Activated B cell treated with CpG ODN at 0.5 μM for 24 hours (primary cell): ENCODE results near the gene RHD. TPM values are rescaled to one million over a fixed set of nuclear protein-coding genes. Genes with fewer than 3 reads are reported as not detected.
"Not testable (repeated sequence)": the region's sequence is repeated elsewhere in the genome, so short reads cannot be mapped to it uniquely, and the experiment has no call there.

ENCODE experiments used
- ATAC-seq: fragments of 200-7000 bp; cut with Tn5 transposase; one replicate; pipeline ENCODE4 v1.10.0; 2021; ENCODE audit warnings: low read depth, mild to moderate bottlenecking, moderate library complexity
- CTCF ChIA-PET: fragments of 350-600 bp; sonication (Branson Sonifier 250); formaldehyde crosslinking; loops from one replicate; lab custom pipeline; 2021; ENCODE audit warnings: antibody characterized with exemption; lab: Charles Lee
- POLR2A ChIA-PET: fragments of 350-600 bp; sonication (Branson Sonifier 250); formaldehyde crosslinking; loops from one replicate; lab custom pipeline; 2021; ENCODE audit warnings: antibody characterized with exemption; lab: Charles Lee
- DNase-seq: peaks from one replicate; pipeline ENCODE4 v3.0.0; 2022
- H3K27ac Mint-ChIP-seq: one replicate; pipeline ENCODE4 v1.8.0; 2020; ENCODE audit warnings: mixed read lengths
- H3K27me3 Mint-ChIP-seq: one replicate; pipeline ENCODE4 v1.8.0; 2021; ENCODE audit warnings: mixed read lengths
- H3K36me3 Mint-ChIP-seq: one replicate; pipeline ENCODE4 v1.8.0; 2021; ENCODE audit warnings: low read depth, mixed read lengths
- H3K4me1 Mint-ChIP-seq: one replicate; pipeline ENCODE4 v1.8.0; 2021; ENCODE audit warnings: mixed read lengths
- H3K4me3 Mint-ChIP-seq: one replicate; pipeline ENCODE4 v1.8.0; 2020; ENCODE audit warnings: mild to moderate bottlenecking, mixed read lengths
- H3K9me3 Mint-ChIP-seq: one replicate; pipeline ENCODE4 v1.8.0; 2020; ENCODE audit warnings: mixed read lengths
- intact Hi-C: fragments of 100-400 bp; cut with micrococcal nuclease; formaldehyde crosslinking; loops from one replicate; pipeline ENCODE4 v1.15.1; 2024
- total RNA-seq: library from RNA; stranded (reverse); gene quantifications from 2 replicates; pipeline ENCODE4 v1.2.3, GENCODE V29; 2022
- TF ChIP-seq, protein P1 (sequence below): fragments of 200-600 bp; IDR thresholded peaks from one replicate; pipeline ENCODE4 v1.8.0; 2022; ENCODE audit warnings: antibody characterized with exemption, mild to moderate bottlenecking

The RHD gene
- total RNA-seq, result not detected in 2 replicates

DNA sequence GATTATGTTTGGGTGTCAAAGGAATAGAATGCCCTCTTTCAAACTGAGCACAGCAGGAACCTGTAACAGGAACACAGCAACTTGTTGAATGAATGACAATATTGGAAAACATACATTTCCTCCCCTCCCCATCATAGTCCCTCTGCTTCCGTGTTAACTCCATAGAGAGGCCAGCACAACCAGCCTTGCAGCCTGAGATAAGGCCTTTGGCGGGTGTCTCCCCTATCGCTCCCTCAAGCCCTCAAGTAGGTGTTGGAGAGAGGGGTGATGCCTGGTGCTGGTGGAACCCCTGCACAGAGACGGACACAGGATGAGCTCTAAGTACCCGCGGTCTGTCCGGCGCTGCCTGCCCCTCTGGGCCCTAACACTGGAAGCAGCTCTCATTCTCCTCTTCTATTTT, at the start of gene RHD:
RHD (plus strand) TSS at position 272 of the 400 bp plus-strand sequence; CDS start at position 311, 39 bp downstream.
- POLR2A ChIA-PET, CTCF ChIA-PET, H3K27ac Mint-ChIP-seq, H3K36me3 Mint-ChIP-seq, H3K4me1 Mint-ChIP-seq, ATAC-seq, intact Hi-C loops, H3K27me3 Mint-ChIP-seq, H3K4me3 Mint-ChIP-seq, DNase-seq, H3K9me3 Mint-ChIP-seq: not testable (repeated sequence)

DNA sequence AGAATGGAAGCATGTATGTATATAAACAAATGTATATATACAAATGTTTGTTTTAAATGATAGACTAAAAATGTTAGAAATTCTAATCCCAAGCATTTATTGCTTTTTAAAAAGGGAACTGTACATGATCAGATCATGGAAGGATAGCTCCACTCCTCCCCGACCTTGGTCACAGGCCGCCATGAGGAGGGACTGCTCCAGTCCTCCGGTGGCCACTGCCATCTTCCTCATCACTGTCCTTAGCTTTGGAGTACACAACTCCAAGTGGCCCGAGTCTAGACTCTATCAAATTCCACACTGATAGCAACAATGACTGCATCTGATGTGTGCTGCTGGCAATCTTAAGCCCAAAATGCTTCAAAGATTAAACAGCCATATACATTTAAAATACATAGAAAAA, 49.7 kb upstream of the RHD start:
- H3K4me1 Mint-ChIP-seq, result no peaks in the 10 kb centered on the region
- no peak for ATAC-seq
- DNase-seq, result no peak
- H3K4me3 Mint-ChIP-seq, result no peak overlapping the region
- peaks cover 75% of the 10 kb centered on the region for H3K36me3 Mint-ChIP-seq
- TF ChIP-seq, protein P1, sequence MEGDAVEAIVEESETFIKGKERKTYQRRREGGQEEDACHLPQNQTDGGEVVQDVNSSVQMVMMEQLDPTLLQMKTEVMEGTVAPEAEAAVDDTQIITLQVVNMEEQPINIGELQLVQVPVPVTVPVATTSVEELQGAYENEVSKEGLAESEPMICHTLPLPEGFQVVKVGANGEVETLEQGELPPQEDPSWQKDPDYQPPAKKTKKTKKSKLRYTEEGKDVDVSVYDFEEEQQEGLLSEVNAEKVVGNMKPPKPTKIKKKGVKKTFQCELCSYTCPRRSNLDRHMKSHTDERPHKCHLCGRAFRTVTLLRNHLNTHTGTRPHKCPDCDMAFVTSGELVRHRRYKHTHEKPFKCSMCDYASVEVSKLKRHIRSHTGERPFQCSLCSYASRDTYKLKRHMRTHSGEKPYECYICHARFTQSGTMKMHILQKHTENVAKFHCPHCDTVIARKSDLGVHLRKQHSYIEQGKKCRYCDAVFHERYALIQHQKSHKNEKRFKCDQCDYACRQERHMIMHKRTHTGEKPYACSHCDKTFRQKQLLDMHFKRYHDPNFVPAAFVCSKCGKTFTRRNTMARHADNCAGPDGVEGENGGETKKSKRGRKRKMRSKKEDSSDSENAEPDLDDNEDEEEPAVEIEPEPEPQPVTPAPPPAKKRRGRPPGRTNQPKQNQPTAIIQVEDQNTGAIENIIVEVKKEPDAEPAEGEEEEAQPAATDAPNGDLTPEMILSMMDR, result no peak
- no peak overlapping the region for H3K27ac Mint-ChIP-seq
- intact Hi-C loops, result no loop called here
- POLR2A ChIA-PET, result interaction anchor here (0.8 kb wide), 1 partner anchor 10 kb away, joined by 3 read pairs; the partner anchor contains the start of gene SYF2
- H3K9me3 Mint-ChIP-seq, result no peaks in the 10 kb centered on the region
- no peaks in the 10 kb centered on the region for H3K27me3 Mint-ChIP-seq
- CTCF ChIA-PET, result interaction anchor here (1.0 kb wide), 1 partner anchor 17 kb away, joined by 3 read pairs; no protein-coding TSS in a partner anchor

DNA sequence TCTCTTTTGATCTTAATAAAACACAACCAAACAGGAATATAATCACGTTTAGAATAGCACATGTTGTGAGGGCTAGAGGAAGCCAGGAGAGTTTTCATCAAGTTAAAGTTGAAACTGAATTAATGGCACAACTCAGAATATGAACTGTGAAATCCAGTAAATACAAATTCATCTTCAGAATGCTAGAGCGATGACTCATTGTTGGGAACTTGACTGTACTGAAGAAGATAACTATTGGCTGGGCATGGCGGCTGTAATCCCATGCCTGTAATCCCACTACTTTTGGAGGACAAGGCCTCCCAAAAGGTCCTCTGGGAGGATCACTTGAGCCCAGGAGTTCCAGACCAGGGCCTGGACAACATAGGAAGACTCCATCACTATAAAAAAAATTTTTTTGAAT, 48.8 kb upstream of the RHD start:
- DNase-seq, result no peak
- ATAC-seq, result no peak
- H3K27ac Mint-ChIP-seq, result no peak overlapping the region
- H3K9me3 Mint-ChIP-seq, result no peaks in the 10 kb centered on the region
- ChIA-PET POLR2A (interaction anchor here (0.8 kb wide), 1 partner anchor 9 kb away, joined by 3 read pairs; the partner anchor contains the start of gene SYF2), CTCF (interaction anchor here (1.0 kb wide), 1 partner anchor 16 kb away, joined by 3 read pairs; no protein-coding TSS in a partner anchor)
- H3K4me3 Mint-ChIP-seq, result no peak overlapping the region
- peaks cover 82% of the 10 kb centered on the region for H3K36me3 Mint-ChIP-seq
- intact Hi-C loops, result no loop called here
- no peaks in the 10 kb centered on the region for H3K27me3 Mint-ChIP-seq
- TF ChIP-seq, protein P1, result no peak
- H3K4me1 Mint-ChIP-seq, result no peaks in the 10 kb centered on the region

DNA sequence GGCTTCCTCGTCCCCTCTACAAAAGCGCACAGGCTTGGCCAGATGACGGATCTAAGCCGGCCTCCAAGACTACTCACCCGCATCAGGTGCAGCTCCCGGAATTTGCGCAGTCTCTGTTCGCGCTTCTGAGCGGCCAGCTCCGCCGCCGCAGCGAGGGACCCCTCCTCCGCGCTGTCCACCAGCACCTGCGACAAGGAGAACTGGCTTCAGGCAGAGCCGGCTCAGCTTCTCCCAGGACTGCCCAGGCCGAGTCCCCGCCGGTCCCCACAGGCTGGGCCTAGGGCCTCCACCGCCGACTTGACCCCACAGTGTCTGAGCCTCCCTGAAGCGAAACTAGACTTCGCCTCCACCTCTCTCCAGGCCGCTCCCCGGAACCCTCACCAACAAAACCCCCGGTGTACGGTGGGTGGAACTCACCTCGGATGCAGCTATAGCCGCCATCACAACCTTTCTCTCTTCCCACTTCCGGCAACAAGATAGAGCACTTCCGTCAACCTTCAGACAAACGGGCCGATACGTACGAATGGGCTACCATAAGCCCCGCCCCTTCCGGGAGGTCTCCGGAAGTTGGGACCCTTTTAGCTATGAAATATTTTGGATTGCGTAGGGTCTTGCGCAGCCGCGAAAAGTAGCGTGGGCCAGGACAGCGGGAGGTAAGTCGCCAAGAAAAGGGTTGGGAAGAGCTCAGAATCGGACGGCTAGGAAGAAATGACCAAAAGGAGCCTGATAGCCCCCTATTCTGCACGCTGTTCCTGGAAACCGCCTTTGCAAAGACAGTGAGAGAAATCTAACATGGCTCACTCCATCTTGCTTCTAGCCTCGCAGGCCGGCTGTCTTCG, 40.1 kb upstream of the RHD start, which contains the start of gene SYF2:
SYF2 (minus strand) TSS at position 476 of the 839 bp plus-strand sequence; CDS start at position 441, 35 bp downstream.
- peak; percentile 81 for DNase-seq
- CTCF ChIA-PET, result interaction anchor here (0.7 to 1.2 kb wide), 3 partner anchors 10 to 384 kb away, joined by 3 to 6 read pairs (median 3); partner anchors contain the start of gene RSRP1
- H3K36me3 Mint-ChIP-seq, result peaks cover 46% of the 10 kb centered on the region
- TF ChIP-seq, protein P1, result no peak
- POLR2A ChIA-PET, result interaction anchor here (0.6 to 3.1 kb wide), 31 partner anchors 9 to 1888 kb away, joined by 3 to 86 read pairs (median 4); partner anchors contain the start of genes CLIC4, ELOA, HNRNPR and MTFR1L
- no peaks in the 10 kb centered on the region for H3K9me3 Mint-ChIP-seq
- H3K4me1 Mint-ChIP-seq, result peaks cover 36% of the 10 kb centered on the region
- ATAC-seq, result peak; percentile 87
- H3K27me3 Mint-ChIP-seq, result no peaks in the 10 kb centered on the region
- no peak within 1 kb of the TSS for H3K4me3 Mint-ChIP-seq
- H3K27ac Mint-ChIP-seq, result no peak within 1 kb of the TSS
- intact Hi-C loops, result loop anchor here (1.0 to 10.0 kb wide), 5 partner anchors 8 to 587 kb away; partner anchors contain the start of genes RSRP1 and SRRM1

DNA sequence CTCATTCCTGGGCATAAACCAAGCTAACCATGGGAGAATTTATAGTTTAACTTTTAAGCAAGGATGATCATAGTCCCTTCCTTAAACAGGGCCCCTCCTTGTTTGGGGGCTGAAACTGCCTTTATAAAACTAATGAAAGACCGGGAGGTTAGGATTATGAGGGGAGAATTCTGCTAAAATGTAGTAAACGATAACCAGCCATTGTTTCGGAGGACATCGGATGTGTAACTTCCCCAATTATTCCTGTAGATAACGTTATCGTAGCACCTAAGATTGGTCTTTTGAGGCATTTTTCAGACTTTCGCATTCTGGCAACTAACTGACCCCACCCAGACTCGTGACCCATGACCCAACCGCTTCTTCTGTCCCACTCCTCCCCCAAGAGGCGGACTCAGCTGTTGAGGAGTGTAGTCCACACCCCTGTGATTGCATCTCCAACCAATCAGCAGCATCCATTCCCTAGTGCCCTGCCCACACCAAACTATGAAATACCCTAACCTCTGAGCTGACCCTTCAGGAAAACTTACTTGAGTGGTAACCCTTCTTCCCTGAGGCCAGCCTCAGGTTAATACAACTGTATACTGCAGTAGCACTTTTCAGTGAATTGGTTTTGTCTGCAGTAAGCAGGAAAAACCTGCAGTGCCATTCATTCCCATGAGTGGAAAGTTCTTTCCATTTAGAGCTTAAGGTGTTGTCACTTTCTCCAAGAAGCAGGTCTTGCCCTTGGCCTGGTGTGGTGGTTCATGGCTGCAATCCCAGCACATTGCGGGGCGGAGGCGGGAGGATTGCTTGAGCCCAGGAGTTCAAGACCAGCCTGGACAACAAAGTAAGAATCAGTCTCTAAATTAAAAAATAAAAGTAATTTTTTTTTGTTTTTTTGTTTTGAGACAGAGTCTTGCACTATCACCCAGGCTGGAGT, 39.2 kb upstream of the RHD start:
- DNase-seq (no peak), ATAC-seq (peak; percentile 58)
- TF ChIP-seq, protein P1, result no peak
- Mint-ChIP-seq H3K36me3 (peaks cover 37% of the 10 kb centered on the region), H3K27me3 (no peaks in the 10 kb centered on the region), H3K4me1 (peaks cover 44% of the 10 kb centered on the region), H3K4me3 (no peak overlapping the region), H3K27ac (no peak overlapping the region), H3K9me3 (no peaks in the 10 kb centered on the region)
- CTCF ChIA-PET, result interaction anchor here (0.8 to 1.2 kb wide), 2 partner anchors 10 to 14 kb away, joined by 3 to 6 read pairs; partner anchors contain the start of gene RSRP1
- POLR2A ChIA-PET, result interaction anchor here (0.7 to 3.1 kb wide), 22 partner anchors 8 to 1889 kb away, joined by 3 to 86 read pairs (median 4); partner anchors contain the start of genes CLIC4, ELOA, HNRNPR and MTFR1L
- intact Hi-C loops, result loop anchor here (1.0 to 10.0 kb wide), 5 partner anchors 7 to 588 kb away; partner anchors contain the start of genes RSRP1 and SRRM1

DNA sequence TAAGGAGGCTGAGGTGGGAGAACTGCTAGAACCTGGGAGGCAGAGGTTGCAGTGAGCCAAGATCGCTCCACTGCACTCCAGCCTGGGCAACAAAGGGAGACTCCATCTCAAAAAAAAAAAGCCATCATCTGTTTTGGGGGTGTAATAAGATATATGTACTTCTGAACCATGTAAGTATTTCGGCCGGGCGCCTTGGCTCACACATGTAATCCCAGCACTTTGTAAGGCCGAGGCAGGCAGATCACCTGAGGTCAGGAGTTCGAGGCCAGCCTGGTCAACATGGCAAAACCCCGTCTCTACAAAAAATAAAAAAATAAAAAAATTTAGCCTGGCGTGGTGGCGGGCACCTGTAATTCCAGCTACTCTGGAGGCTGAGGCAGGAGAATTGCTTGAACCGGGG, 36.9 kb upstream of the RHD start:
- H3K27me3 Mint-ChIP-seq, CTCF ChIA-PET, DNase-seq, H3K9me3 Mint-ChIP-seq, ATAC-seq, H3K4me3 Mint-ChIP-seq, H3K27ac Mint-ChIP-seq: not testable (repeated sequence)
- peaks cover 55% of the 10 kb centered on the region for H3K4me1 Mint-ChIP-seq
- peaks cover 28% of the 10 kb centered on the region for H3K36me3 Mint-ChIP-seq
- intact Hi-C loops, result loop anchor here (5.0 to 10.0 kb wide), 3 partner anchors 311 to 1043 kb away; partner anchors contain the start of gene SRRM1
- POLR2A ChIA-PET, result interaction anchor here (0.6 kb wide), 1 partner anchor 202 kb away, joined by 4 read pairs; no protein-coding TSS in a partner anchor

DNA sequence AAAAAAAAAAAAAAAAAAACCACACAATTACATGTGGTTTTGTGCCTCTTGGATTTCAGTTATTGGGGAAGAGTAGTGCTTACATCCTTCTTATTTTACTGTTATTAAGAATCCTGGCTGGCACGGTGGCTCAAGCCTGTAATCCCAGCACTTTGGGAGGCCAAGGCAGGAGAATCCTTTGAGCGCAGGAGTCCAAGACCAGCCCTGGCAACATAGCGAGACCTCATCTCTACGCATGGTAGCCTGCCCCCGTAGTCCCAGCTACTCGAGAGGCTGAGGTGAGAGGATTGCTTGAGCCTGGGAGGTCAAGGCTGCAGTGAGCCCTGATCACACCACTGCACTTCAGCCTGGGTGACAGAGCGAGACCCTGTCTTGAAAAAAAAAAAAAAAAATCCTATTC, 36.0 kb upstream of the RHD start:
- intact Hi-C loops, result loop anchor here (5.0 to 10.0 kb wide), 3 partner anchors 311 to 1044 kb away; partner anchors contain the start of gene SRRM1
- Mint-ChIP-seq H3K4me3 (peak overlapping the region; percentile 44), H3K27ac (peak overlapping the region; percentile 83), H3K4me1 (peaks cover 57% of the 10 kb centered on the region), H3K36me3 (peaks cover 30% of the 10 kb centered on the region)
- H3K27me3 Mint-ChIP-seq, CTCF ChIA-PET, DNase-seq, H3K9me3 Mint-ChIP-seq, ATAC-seq: not testable (repeated sequence)
- POLR2A ChIA-PET, result interaction anchor here (0.5 to 1.6 kb wide), 2 partner anchors 11 to 316 kb away, joined by 5 to 10 read pairs; partner anchors contain the start of gene RSRP1
